Loucy (cell line): ENCODE measurements around the gene C1QTNF1.

Source experiments
- H2AFZ ChIP-seq: fragments of 200-600 bp; sonication (generic); 2 replicates; pipeline ENCODE4 v1.6.0; 2016; ENCODE audit warnings: antibody characterized with exemption, mild to moderate bottlenecking, low read length, moderate library complexity
- H3F3A ChIP-seq: fragments of 200-600 bp; 2 replicates; pipeline ENCODE4 v1.6.0; 2016; ENCODE audit warnings: antibody characterized with exemption, low read depth, mild to moderate bottlenecking
- H3K27me3 ChIP-seq: fragments of 200-600 bp; sonication (generic); 2 replicates; pipeline ENCODE4 v1.6.1; 2014; ENCODE audit warnings: low read length, mild to moderate bottlenecking; ENCODE audit not compliant: insufficient read depth, poor library complexity, severe bottlenecking
- H3K36me3 ChIP-seq: fragments of 200-600 bp; sonication (generic); 2 replicates; pipeline ENCODE4 v1.6.1; 2016; ENCODE audit warnings: low read length; ENCODE audit not compliant: insufficient read depth
- H3K4me1 ChIP-seq: fragments of 200-600 bp; sonication (generic); 2 replicates; pipeline ENCODE4 v1.5.1; 2014; ENCODE audit warnings: low read length, mild to moderate bottlenecking; ENCODE audit not compliant: insufficient read depth, poor library complexity, severe bottlenecking
- H3K4me2 ChIP-seq: fragments of 200-600 bp; sonication (generic); 2 replicates; pipeline ENCODE4 v1.6.0; 2014; ENCODE audit warnings: antibody characterized with exemption, low read length, low read depth, mild to moderate bottlenecking; ENCODE audit not compliant: poor library complexity, severe bottlenecking
- H3K4me3 ChIP-seq: fragments of 200-600 bp; sonication (generic); 2 replicates; pipeline ENCODE4 v1.5.1; 2014; ENCODE audit warnings: low read length, mild to moderate bottlenecking, mixed read lengths; ENCODE audit not compliant: poor library complexity, severe bottlenecking
- H3K79me2 ChIP-seq: fragments of 200-600 bp; sonication (generic); 2 replicates; pipeline ENCODE4 v1.6.1; 2014; ENCODE audit warnings: low read length; ENCODE audit not compliant: insufficient read depth
- H3K9ac ChIP-seq: fragments of 200-600 bp; sonication (generic); 2 replicates; pipeline ENCODE4 v1.6.0; 2014; ENCODE audit warnings: mild to moderate bottlenecking, low read depth, low read length, moderate library complexity; ENCODE audit not compliant: poor library complexity, severe bottlenecking
- H3K9me2 ChIP-seq: fragments of 200-600 bp; sonication (generic); replicated peaks from 2 replicates; pipeline ENCODE4 v1.6.1; 2016; ENCODE audit warnings: low read depth, low read length, mixed read lengths
- H3K9me3 ChIP-seq: fragments of 200-600 bp; sonication (generic); 2 replicates; pipeline ENCODE4 v1.6.1; 2014; ENCODE audit warnings: mild to moderate bottlenecking, antibody characterized with exemption, low read length, low read depth; ENCODE audit not compliant: insufficient read depth
- H4K20me1 ChIP-seq: fragments of 200-600 bp; sonication (generic); 2 replicates; pipeline ENCODE4 v1.6.0; 2014; ENCODE audit warnings: antibody characterized with exemption, low read length, mild to moderate bottlenecking; ENCODE audit not compliant: insufficient read depth, poor library complexity, severe bottlenecking
- CTCF ChIP-seq: fragments of 200-600 bp; sonication (generic); conservative IDR thresholded peaks from 2 replicates; pipeline ENCODE4 v1.5.1; 2014; ENCODE audit warnings: mild to moderate bottlenecking, antibody characterized with exemption, low read length
- EZH2phosphoT487 ChIP-seq: fragments of 200-600 bp; IDR thresholded peaks from 2 replicates; pipeline ENCODE4 v1.6.1; 2018; ENCODE audit warnings: antibody characterized with exemption, mild to moderate bottlenecking, moderate library complexity, borderline replicate concordance

Gene C1QTNF1

DNA sequence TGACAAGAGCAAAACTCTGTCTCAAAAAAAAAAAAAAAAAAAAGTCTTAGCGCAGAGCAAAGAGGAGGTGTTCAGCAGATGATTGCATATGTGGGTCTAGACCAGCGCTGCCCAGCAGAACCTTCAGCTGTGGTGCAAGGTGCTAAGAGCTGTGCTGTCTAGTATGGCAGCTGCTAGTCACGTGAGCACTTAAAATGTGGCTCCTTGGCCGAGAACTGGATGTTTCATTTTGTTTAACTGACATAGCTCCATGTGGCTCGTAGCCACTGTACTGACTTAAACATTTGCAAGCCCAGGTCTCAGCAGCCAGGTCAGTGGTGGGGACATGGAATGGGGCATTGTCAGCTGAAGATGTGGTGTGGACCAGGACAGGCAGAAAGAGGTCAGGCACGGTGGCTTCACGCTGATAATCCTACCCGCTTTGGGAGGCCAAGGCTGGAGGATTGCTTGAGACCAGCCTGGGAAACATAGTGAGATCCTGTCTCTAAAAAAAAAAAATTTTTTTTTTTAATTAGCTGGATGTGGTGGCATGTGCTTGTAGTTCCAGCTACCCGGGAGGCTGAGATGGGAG lies 9.2 kb downstream of the C1QTNF1 start:
- Histone ChIP-seq H3K9me3 (no peaks in the 10 kb centered on the region), H3K4me2 (no peak overlapping the region), H4K20me1 (no peaks in the 10 kb centered on the region), H3K4me1 (no peaks in the 10 kb centered on the region), H3K27me3 (no peaks in the 10 kb centered on the region), H3K4me3 (no peak overlapping the region), H3K36me3 (no peaks in the 10 kb centered on the region), H3K9ac (no peak overlapping the region), H3K9me2 (no peaks in the 10 kb centered on the region), H3F3A (no peaks in the 10 kb centered on the region), H3K79me2 (no peaks in the 10 kb centered on the region), H2AFZ (no peak overlapping the region)
- TF ChIP-seq CTCF: no peak
- no peak for TF ChIP-seq EZH2phosphoT487

- Histone ChIP-seq H3K4me2 (no peak overlapping the region), H3K9me3 (no peaks in the 10 kb centered on the region), H3K4me3 (no peak overlapping the region), H3K9ac (no peak overlapping the region), H4K20me1 (no peaks in the 10 kb centered on the region), H3K9me2 (no peaks in the 10 kb centered on the region), H2AFZ (no peak overlapping the region), H3K4me1 (no peaks in the 10 kb centered on the region), H3K79me2 (no peaks in the 10 kb centered on the region), H3K36me3 (no peaks in the 10 kb centered on the region), H3K27me3 (no peaks in the 10 kb centered on the region), H3F3A (no peaks in the 10 kb centered on the region)
- TF ChIP-seq CTCF: no peak
- TF ChIP-seq EZH2phosphoT487: no peak
Measured at GRCh38 chr17:79033741-79034501, 10.0 kb downstream of the C1QTNF1 start.

DNA sequence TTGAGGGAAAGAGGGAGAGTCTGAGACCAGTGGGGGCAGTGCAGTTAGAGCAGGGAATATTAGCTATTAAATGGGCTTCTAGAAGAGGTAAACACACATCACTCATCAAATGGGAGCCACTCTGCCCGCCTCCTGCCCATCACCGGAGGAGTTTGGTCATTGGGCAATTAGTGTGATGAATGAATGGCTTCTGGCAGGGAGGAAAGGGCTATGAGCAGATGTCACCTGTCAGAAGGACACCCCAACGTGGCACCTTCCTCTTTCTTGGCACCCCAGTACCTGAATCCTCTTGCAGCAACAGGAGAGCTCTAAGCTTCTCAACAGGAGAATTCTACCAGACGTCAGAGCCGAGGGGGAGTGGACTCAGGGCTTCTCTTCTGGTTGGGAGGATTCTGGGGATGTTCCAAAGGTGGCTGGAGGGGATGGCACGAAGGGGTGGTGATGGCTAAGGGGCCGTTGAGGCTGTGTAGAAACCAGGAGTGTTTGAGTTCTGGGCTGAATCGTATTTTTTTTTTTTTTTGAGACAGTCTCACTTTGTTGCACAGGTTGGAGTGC lies 11.0 kb downstream of the C1QTNF1 start:
- no peaks in the 10 kb centered on the region for H3K9me3 ChIP-seq
- H3K4me1 ChIP-seq: no peaks in the 10 kb centered on the region
- H3K4me3 ChIP-seq: no peak overlapping the region
- H4K20me1 ChIP-seq: no peaks in the 10 kb centered on the region
- H3K9me2 ChIP-seq: no peaks in the 10 kb centered on the region
- no peaks in the 10 kb centered on the region for H3K36me3 ChIP-seq
- no peak overlapping the region for H2AFZ ChIP-seq
- H3K79me2 ChIP-seq: no peaks in the 10 kb centered on the region
- TF ChIP-seq CTCF: no peak
- no peaks in the 10 kb centered on the region for H3F3A ChIP-seq
- no peaks in the 10 kb centered on the region for H3K27me3 ChIP-seq
- no peak overlapping the region for H3K9ac ChIP-seq
- no peak overlapping the region for H3K4me2 ChIP-seq
